Hepatocyte (in vitro differentiated cells): ENCODE results near the gene SNX20.

Experiments
- CTCF ChIP-seq: fragments of 200-600 bp; sonication (generic); IDR thresholded peaks from 2 replicates; pipeline ENCODE4 v1.5.1; 2016; ENCODE audit warnings: antibody characterized with exemption, mild to moderate bottlenecking; ENCODE audit not compliant: poor library complexity
- EZH2 ChIP-seq: fragments of 200-600 bp; sonication (generic); IDR thresholded peaks from 2 replicates; pipeline ENCODE4 v1.6.1; 2016; ENCODE audit warnings: antibody characterized with exemption, mild to moderate bottlenecking, borderline replicate concordance
- EZH2phosphoT487 ChIP-seq: fragments of 200-600 bp; sonication (generic); IDR thresholded peaks from one replicate; pipeline ENCODE4 v1.6.1; 2018; ENCODE audit warnings: antibody characterized with exemption, mild to moderate bottlenecking, low read depth, moderate library complexity; ENCODE audit not compliant: unreplicated experiment, severe bottlenecking

- TF ChIP-seq CTCF (no peak), EZH2 (no peak), EZH2phosphoT487 (no peak)
Observed at GRCh38 chr16:50688867-50689266, 7.8 kb upstream of the SNX20 start.
